ENCODE results near the gene FNDC3A. TPM values are rescaled to one million over a fixed set of nuclear protein-coding genes. Genes with fewer than 3 reads are reported as not detected.

Gene FNDC3A
- total RNA-seq, 1 experiment from 2014 or later = 61.4 TPM

DNA sequence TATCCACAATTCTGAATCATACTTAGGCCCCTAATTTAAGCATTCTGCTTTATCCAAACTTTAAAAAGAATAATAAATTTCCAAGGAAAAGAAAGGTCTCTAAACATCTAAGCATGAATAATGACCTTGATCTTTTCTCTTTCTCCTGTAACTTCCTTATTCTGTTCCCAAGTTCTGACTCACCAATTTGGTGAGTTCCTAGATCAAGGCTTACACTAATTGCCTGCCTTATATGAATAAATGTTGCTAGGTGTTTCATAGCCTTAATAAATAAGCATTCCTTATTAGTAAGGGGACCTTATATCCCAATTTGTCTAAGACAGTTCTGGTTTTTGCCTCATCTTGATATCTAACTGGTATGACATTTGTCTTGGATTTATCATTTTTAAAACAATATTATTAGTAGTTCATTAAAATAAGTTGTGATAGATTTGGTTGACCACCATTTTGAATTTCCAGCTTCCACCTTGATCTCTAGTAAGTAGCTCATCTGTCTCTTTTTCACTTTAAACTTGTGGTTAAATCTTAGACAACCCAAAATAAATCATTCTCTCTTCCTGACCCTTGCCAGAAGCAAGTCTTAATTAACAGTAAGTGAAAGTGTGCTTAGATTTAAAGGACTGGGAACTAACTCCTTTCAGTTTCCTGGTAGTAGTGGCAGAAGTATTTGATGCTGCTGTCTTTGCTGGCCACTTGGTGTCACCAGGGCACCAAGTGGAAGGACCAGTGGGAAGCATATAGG is 123.2 kb downstream of the FNDC3A start:
- Mint-ChIP-seq H3K27ac (ENCODE audit: low read depth, unreplicated experiment) (peak overlapping the region; percentile 90), H3K27me3 (ENCODE audit: insufficient read depth, unreplicated experiment) (no peaks in the 10 kb centered on the region), H3K4me1 (ENCODE audit: insufficient read depth, unreplicated experiment) (peaks cover 33% of the 10 kb centered on the region), H3K9me3 (ENCODE audit: unreplicated experiment) (no peaks in the 10 kb centered on the region), H3K4me3 (ENCODE audit: unreplicated experiment) (no peak overlapping the region), H3K36me3 (ENCODE audit: insufficient read depth, unreplicated experiment) (peaks cover 6% of the 10 kb centered on the region)
- peak; percentile 38 for DNase-seq (ENCODE audit: unreplicated experiment)
- ChIA-PET POLR2A (interaction anchor here (0.6 to 3.7 kb wide), 11 partner anchors 12 to 344 kb away, joined by 3 to 57 read pairs (median 6); partner anchors contain the start of genes CDADC1 and FNDC3A), CTCF (interaction anchor here (0.5 to 1.8 kb wide), 13 partner anchors 9 to 196 kb away, joined by 3 to 11 read pairs (median 4); no protein-coding TSS in a partner anchor)
- intact Hi-C loops (cut with micrococcal nuclease) = loop anchor here (2.0 kb wide), 1 partner anchor 508 kb away; no protein-coding TSS in a partner anchor
- TF ChIP-seq, protein P1, sequence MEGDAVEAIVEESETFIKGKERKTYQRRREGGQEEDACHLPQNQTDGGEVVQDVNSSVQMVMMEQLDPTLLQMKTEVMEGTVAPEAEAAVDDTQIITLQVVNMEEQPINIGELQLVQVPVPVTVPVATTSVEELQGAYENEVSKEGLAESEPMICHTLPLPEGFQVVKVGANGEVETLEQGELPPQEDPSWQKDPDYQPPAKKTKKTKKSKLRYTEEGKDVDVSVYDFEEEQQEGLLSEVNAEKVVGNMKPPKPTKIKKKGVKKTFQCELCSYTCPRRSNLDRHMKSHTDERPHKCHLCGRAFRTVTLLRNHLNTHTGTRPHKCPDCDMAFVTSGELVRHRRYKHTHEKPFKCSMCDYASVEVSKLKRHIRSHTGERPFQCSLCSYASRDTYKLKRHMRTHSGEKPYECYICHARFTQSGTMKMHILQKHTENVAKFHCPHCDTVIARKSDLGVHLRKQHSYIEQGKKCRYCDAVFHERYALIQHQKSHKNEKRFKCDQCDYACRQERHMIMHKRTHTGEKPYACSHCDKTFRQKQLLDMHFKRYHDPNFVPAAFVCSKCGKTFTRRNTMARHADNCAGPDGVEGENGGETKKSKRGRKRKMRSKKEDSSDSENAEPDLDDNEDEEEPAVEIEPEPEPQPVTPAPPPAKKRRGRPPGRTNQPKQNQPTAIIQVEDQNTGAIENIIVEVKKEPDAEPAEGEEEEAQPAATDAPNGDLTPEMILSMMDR (IDR thresholded peaks at IDR 0.05; ENCODE audit: unreplicated experiment) = no peak
- no TSS peak for BruUV-seq (replicated peaks)

DNA sequence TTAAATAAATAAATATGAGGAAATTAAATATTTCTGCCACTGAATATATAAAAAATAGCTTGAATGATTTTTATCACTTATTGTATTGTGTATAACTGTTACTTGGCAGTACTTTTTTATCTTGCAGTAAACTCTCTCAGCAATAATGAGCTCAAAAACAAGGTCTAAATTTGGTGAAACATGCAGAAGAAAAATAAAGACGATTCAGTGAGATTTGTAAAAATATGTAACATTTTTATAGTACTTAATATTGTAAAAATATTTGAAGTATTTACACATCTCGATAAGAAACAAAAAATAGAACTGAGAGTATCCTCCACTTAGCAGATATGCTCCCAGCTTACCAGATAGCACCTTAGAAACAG is 123.8 kb downstream of the FNDC3A start:
- TF ChIP-seq, protein P1 (IDR thresholded peaks at IDR 0.05; ENCODE audit: unreplicated experiment) = no peak
- DNase-seq (ENCODE audit: unreplicated experiment) = no peak
- POLR2A ChIA-PET = interaction anchor here (0.6 to 3.7 kb wide), 7 partner anchors 12 to 149 kb away, joined by 3 to 57 read pairs (median 6); partner anchors contain the start of genes CDADC1 and FNDC3A
- Mint-ChIP-seq H3K27ac (ENCODE audit: low read depth, unreplicated experiment) (peak overlapping the region; percentile 90), H3K4me3 (ENCODE audit: unreplicated experiment) (no peak overlapping the region), H3K9me3 (ENCODE audit: unreplicated experiment) (no peaks in the 10 kb centered on the region), H3K4me1 (ENCODE audit: insufficient read depth, unreplicated experiment) (peaks cover 30% of the 10 kb centered on the region), H3K27me3 (ENCODE audit: insufficient read depth, unreplicated experiment) (no peaks in the 10 kb centered on the region), H3K36me3 (ENCODE audit: insufficient read depth, unreplicated experiment) (peaks cover 6% of the 10 kb centered on the region)
- BruUV-seq (replicated peaks) = no TSS peak
- intact Hi-C loops (cut with micrococcal nuclease) = loop anchor here (2.0 kb wide), 1 partner anchor 507 kb away; no protein-coding TSS in a partner anchor
- CTCF ChIA-PET = interaction anchor here (0.6 to 1.8 kb wide), 13 partner anchors 8 to 196 kb away, joined by 3 to 11 read pairs (median 4); no protein-coding TSS in a partner anchor

DNA sequence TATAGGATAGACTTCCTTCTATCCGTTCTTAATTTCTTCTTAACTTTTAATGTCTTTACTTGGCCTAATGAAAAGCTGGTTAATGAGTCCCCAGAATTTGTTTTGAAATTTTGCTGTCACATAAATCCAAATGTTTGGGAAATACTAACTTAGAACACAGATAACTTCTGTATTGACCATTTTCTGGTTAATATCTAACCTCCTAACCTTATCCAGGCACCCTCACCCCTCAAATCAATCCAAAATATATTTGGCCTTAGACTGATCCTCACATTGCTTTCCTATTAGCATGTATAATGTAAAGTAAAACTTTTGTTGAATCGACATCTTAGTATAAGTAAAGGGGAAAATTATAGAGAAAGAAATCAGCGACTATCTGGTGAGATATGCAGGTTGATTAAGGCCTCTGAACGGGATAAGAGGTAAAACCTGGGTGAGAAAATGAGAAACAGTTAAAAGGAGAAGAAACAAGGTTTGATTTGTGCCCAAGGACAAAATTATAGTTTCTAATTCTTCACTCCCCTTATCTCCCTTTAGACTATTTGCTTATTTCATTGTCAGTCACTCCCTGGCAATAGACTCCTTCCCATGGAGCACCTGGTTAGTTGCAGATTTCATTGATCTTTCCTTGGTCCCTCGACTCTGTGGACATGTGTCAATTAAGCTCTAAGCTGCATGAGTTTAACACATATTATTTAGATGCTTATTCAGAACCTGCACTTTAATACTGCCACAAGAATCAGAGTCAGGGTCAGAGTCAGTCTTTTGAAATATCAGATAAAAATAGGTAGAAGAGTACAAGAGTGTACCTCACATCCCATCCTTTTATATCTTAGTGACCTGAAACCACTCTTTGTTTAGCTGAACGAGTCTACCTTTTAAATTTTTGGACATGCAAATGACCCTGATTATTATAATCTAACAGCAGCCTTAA is 125.2 kb downstream of the FNDC3A start:
- Mint-ChIP-seq H3K36me3 (ENCODE audit: insufficient read depth, unreplicated experiment) (peaks cover 6% of the 10 kb centered on the region), H3K4me1 (ENCODE audit: insufficient read depth, unreplicated experiment) (peaks cover 28% of the 10 kb centered on the region), H3K27ac (ENCODE audit: low read depth, unreplicated experiment) (no peak overlapping the region), H3K27me3 (ENCODE audit: insufficient read depth, unreplicated experiment) (no peaks in the 10 kb centered on the region), H3K4me3 (ENCODE audit: unreplicated experiment) (no peak overlapping the region), H3K9me3 (ENCODE audit: unreplicated experiment) (no peaks in the 10 kb centered on the region)
- BruUV-seq (replicated peaks) = no TSS peak
- ChIA-PET POLR2A (interaction anchor here (0.5 to 1.9 kb wide), 4 partner anchors 10 to 132 kb away, joined by 3 to 10 read pairs (median 4); no protein-coding TSS in a partner anchor), CTCF (interaction anchor here (0.6 to 1.4 kb wide), 3 partner anchors 31 to 669 kb away, joined by 3 read pairs; no protein-coding TSS in a partner anchor)
- TF ChIP-seq, protein P1 (IDR thresholded peaks at IDR 0.05; ENCODE audit: unreplicated experiment) = no peak
- no peak for DNase-seq (ENCODE audit: unreplicated experiment)
- intact Hi-C loops (cut with micrococcal nuclease) = no loop called here
